ENCODE measurements around the gene RALGAPA1. TPM values are rescaled to one million over a fixed set of nuclear protein-coding genes. Genes with fewer than 3 reads are reported as not detected.

The RALGAPA1 gene
- total RNA-seq, 4 donors from 2014 or later, result 44.1 to 138 (median 108) TPM

- intact Hi-C loops (cut with DNase I; ENCODE audit: low total_unique reads), result no loop called here
- Histone ChIP-seq H3K4me1 (no peaks in the 10 kb centered on the region), H3K27me3 (no peaks in the 10 kb centered on the region), H3K4me3 (no peak overlapping the region), H3K27ac (no peak overlapping the region), H3K9me3 (no peaks in the 10 kb centered on the region), H3K36me3 (no peaks in the 10 kb centered on the region)
- TF ChIP-seq POLR2A (IDR thresholded peaks at IDR 0.05) (no peak), CTCF (IDR thresholded peaks at IDR 0.05) (no peak)
- DNase-seq, result no peak
Observed at GRCh38 chr14:35669782-35670181, 139.3 kb downstream of the RALGAPA1 start.

GRCh38 chr14:35666429-35667043 is 142.6 kb downstream of the RALGAPA1 start:
- TF ChIP-seq POLR2A (IDR thresholded peaks at IDR 0.05) (no peak), CTCF (IDR thresholded peaks at IDR 0.05) (no peak)
- no peaks in the 10 kb centered on the region for H3K36me3 ChIP-seq
- intact Hi-C loops (cut with DNase I; ENCODE audit: low total_unique reads), result no loop called here

GRCh38 chr14:35661875-35662274 is 147.2 kb downstream of the RALGAPA1 start:
- Histone ChIP-seq H3K27ac (no peak overlapping the region), H3K27me3 (no peaks in the 10 kb centered on the region), H3K36me3 (no peaks in the 10 kb centered on the region), H3K4me1 (no peaks in the 10 kb centered on the region), H3K9me3 (no peaks in the 10 kb centered on the region), H3K4me3 (no peak overlapping the region)
- intact Hi-C loops (cut with DNase I; ENCODE audit: low total_unique reads), result no loop called here
- no peak for DNase-seq
- no peak for TF ChIP-seq CTCF (IDR thresholded peaks at IDR 0.05)
- no peak for TF ChIP-seq POLR2A (IDR thresholded peaks at IDR 0.05)

More at GRCh38 chr14:35666429-35667043, 142.6 kb downstream of the RALGAPA1 start:
- Histone ChIP-seq H3K27ac (no peak overlapping the region), H3K9me3 (no peaks in the 10 kb centered on the region), H3K4me1 (no peaks in the 10 kb centered on the region), H3K27me3 (no peaks in the 10 kb centered on the region), H3K4me3 (no peak overlapping the region)
- DNase-seq, result no peak

GRCh38 chr14:35653045-35653444 is 156.1 kb downstream of the RALGAPA1 start:
- H3K36me3 ChIP-seq, result no peaks in the 10 kb centered on the region

GRCh38 chr14:35643513-35643912 is 165.6 kb downstream of the RALGAPA1 start:
- no peaks in the 10 kb centered on the region for H3K27me3 ChIP-seq
- H3K27ac ChIP-seq, result no peak overlapping the region
- H3K4me1 ChIP-seq, result no peaks in the 10 kb centered on the region
- no peak overlapping the region for H3K4me3 ChIP-seq
- TF ChIP-seq CTCF (IDR thresholded peaks at IDR 0.05), result no peak
- TF ChIP-seq POLR2A (IDR thresholded peaks at IDR 0.05), result no peak
- no peak for DNase-seq
- intact Hi-C loops (cut with DNase I; ENCODE audit: low total_unique reads), result no loop called here
- no peaks in the 10 kb centered on the region for H3K9me3 ChIP-seq
- H3K36me3 ChIP-seq, result no peaks in the 10 kb centered on the region

More at GRCh38 chr14:35653045-35653444, 156.1 kb downstream of the RALGAPA1 start:
- intact Hi-C loops (cut with DNase I; ENCODE audit: low total_unique reads), result no loop called here
- TF ChIP-seq POLR2A (IDR thresholded peaks at IDR 0.05), result no peak
- TF ChIP-seq CTCF (IDR thresholded peaks at IDR 0.05), result no peak
- Histone ChIP-seq H3K27me3 (no peaks in the 10 kb centered on the region), H3K4me1 (no peaks in the 10 kb centered on the region), H3K4me3 (no peak overlapping the region), H3K9me3 (no peaks in the 10 kb centered on the region), H3K27ac (no peak overlapping the region)
- no peak for DNase-seq
